ENCODE data around the gene MRPS27.

The MRPS27 gene

GRCh38 chr5:72290356-72291133 is 29.5 kb downstream of the MRPS27 start:
- Histone ChIP-seq H3K9me3 (no peaks in the 10 kb centered on the region), H3K27ac (no peak overlapping the region), H3K36me3 (peaks cover 3% of the 10 kb centered on the region), H3K4me1 (ENCODE audit: control insufficient read depth in 1 of 2, insufficient read depth in 1 of 2, low read depth in 1 of 2, low read length in 1 of 2) (no peaks in the 10 kb centered on the region), H3K4me3 (ENCODE audit: low read depth in 1 of 2, low read length in 1 of 2) (no peak overlapping the region), H3K27me3 (no peaks in the 10 kb centered on the region)
- no peak for TF ChIP-seq CTCF (IDR thresholded peaks at IDR 0.05)

- H3K36me3 ChIP-seq: peaks cover 3% of the 10 kb centered on the region
These were observed 31.1 kb downstream of the MRPS27 start for GRCh38 chr5:72288924-72289323.

GRCh38 chr5:72286798-72287197 is 33.2 kb downstream of the MRPS27 start:
- H3K27me3 ChIP-seq: no peaks in the 10 kb centered on the region
- peaks cover 3% of the 10 kb centered on the region for H3K36me3 ChIP-seq
- H3K9me3 ChIP-seq: no peaks in the 10 kb centered on the region
- H3K27ac ChIP-seq: no peak overlapping the region
- no peak overlapping the region for H3K4me3 ChIP-seq (ENCODE audit: low read depth in 1 of 2, low read length in 1 of 2)
- H3K4me1 ChIP-seq (ENCODE audit: control insufficient read depth in 1 of 2, insufficient read depth in 1 of 2, low read depth in 1 of 2, low read length in 1 of 2): no peaks in the 10 kb centered on the region
- no peak for TF ChIP-seq CTCF (IDR thresholded peaks at IDR 0.05)

More at GRCh38 chr5:72288924-72289323, 31.1 kb downstream of the MRPS27 start:
- no peaks in the 10 kb centered on the region for H3K27me3 ChIP-seq
- TF ChIP-seq CTCF (IDR thresholded peaks at IDR 0.05): no peak
- no peaks in the 10 kb centered on the region for H3K9me3 ChIP-seq
- H3K4me1 ChIP-seq (ENCODE audit: control insufficient read depth in 1 of 2, insufficient read depth in 1 of 2, low read depth in 1 of 2, low read length in 1 of 2): no peaks in the 10 kb centered on the region
- no peak overlapping the region for H3K27ac ChIP-seq
- no peak overlapping the region for H3K4me3 ChIP-seq (ENCODE audit: low read depth in 1 of 2, low read length in 1 of 2)

GRCh38 chr5:72285424-72285821 is 34.6 kb downstream of the MRPS27 start:
- peaks cover 3% of the 10 kb centered on the region for H3K36me3 ChIP-seq
- no peaks in the 10 kb centered on the region for H3K4me1 ChIP-seq (ENCODE audit: control insufficient read depth in 1 of 2, insufficient read depth in 1 of 2, low read depth in 1 of 2, low read length in 1 of 2)
- no peak overlapping the region for H3K4me3 ChIP-seq (ENCODE audit: low read depth in 1 of 2, low read length in 1 of 2)
- no peak for TF ChIP-seq CTCF (IDR thresholded peaks at IDR 0.05)
- H3K27ac ChIP-seq: no peak overlapping the region
- no peaks in the 10 kb centered on the region for H3K9me3 ChIP-seq
- H3K27me3 ChIP-seq: no peaks in the 10 kb centered on the region

- H3K4me3 ChIP-seq (ENCODE audit: low read depth in 1 of 2, low read length in 1 of 2): no peak overlapping the region
- H3K4me1 ChIP-seq (ENCODE audit: control insufficient read depth in 1 of 2, insufficient read depth in 1 of 2, low read depth in 1 of 2, low read length in 1 of 2): no peaks in the 10 kb centered on the region
- no peaks in the 10 kb centered on the region for H3K27me3 ChIP-seq
- peaks cover 3% of the 10 kb centered on the region for H3K36me3 ChIP-seq
- TF ChIP-seq CTCF (IDR thresholded peaks at IDR 0.05): no peak
- H3K9me3 ChIP-seq: no peaks in the 10 kb centered on the region
- no peak overlapping the region for H3K27ac ChIP-seq
These were observed 35.2 kb downstream of the MRPS27 start for GRCh38 chr5:72284559-72285423.
